ENCODE data around the gene ATP6V1G3. TPM values are rescaled to one million over a fixed set of nuclear protein-coding genes. Genes with fewer than 3 reads are reported as not detected.

ATP6V1G3 gene
- polyA plus RNA-seq, 1 donor = not detected

- Histone ChIP-seq H3K4me3 (ENCODE audit: low read length) (no peak overlapping the region), H3K4me1 (ENCODE audit: control insufficient read depth, insufficient read depth, low read length) (no peaks in the 10 kb centered on the region), H3K27me3 (ENCODE audit: control insufficient read depth, insufficient read depth, low read length) (no peaks in the 10 kb centered on the region), H3K36me3 (ENCODE audit: control insufficient read depth, insufficient read depth, low read length) (no peaks in the 10 kb centered on the region), H3K27ac (ENCODE audit: low read length) (no peak overlapping the region), H3K9me3 (ENCODE audit: control insufficient read depth, low read depth, low read length) (no peaks in the 10 kb centered on the region)
- WGBS (ENCODE audit: insufficient coverage, low lambda C conversion rate) = 77% methylated on average over 1 of the region's 1 CpG
- no peak for DNase-seq
Observed at GRCh38 chr1:198563583-198563982, 23.1 kb upstream of the ATP6V1G3 start.

- Histone ChIP-seq H3K36me3 (ENCODE audit: control insufficient read depth, insufficient read depth, low read length) (no peaks in the 10 kb centered on the region), H3K9me3 (ENCODE audit: control insufficient read depth, low read depth, low read length) (no peaks in the 10 kb centered on the region), H3K27ac (ENCODE audit: low read length) (no peak overlapping the region), H3K4me1 (ENCODE audit: control insufficient read depth, insufficient read depth, low read length) (no peaks in the 10 kb centered on the region), H3K4me3 (ENCODE audit: low read length) (no peak overlapping the region), H3K27me3 (ENCODE audit: control insufficient read depth, insufficient read depth, low read length) (no peaks in the 10 kb centered on the region)
- no peak for DNase-seq
- no CpG with 5 or more reads among the region's 2 CpGs for WGBS (ENCODE audit: insufficient coverage, low lambda C conversion rate)
Observed at GRCh38 chr1:198560161-198560560, 19.7 kb upstream of the ATP6V1G3 start.

- no peaks in the 10 kb centered on the region for H3K27me3 ChIP-seq (ENCODE audit: control insufficient read depth, insufficient read depth, low read length)
- no peak overlapping the region for H3K27ac ChIP-seq (ENCODE audit: low read length)
- DNase-seq = no peak
- no peaks in the 10 kb centered on the region for H3K4me1 ChIP-seq (ENCODE audit: control insufficient read depth, insufficient read depth, low read length)
- no peak overlapping the region for H3K4me3 ChIP-seq (ENCODE audit: low read length)
- H3K9me3 ChIP-seq (ENCODE audit: control insufficient read depth, low read depth, low read length) = no peaks in the 10 kb centered on the region
- no peaks in the 10 kb centered on the region for H3K36me3 ChIP-seq (ENCODE audit: control insufficient read depth, insufficient read depth, low read length)
Observed at GRCh38 chr1:198559362-198559761, 18.9 kb upstream of the ATP6V1G3 start.

GRCh38 chr1:198558402-198558801 lies 17.9 kb upstream of the ATP6V1G3 start:
- H3K9me3 ChIP-seq (ENCODE audit: control insufficient read depth, low read depth, low read length) = no peaks in the 10 kb centered on the region
- H3K4me1 ChIP-seq (ENCODE audit: control insufficient read depth, insufficient read depth, low read length) = no peaks in the 10 kb centered on the region
- no peak for DNase-seq
- WGBS (ENCODE audit: insufficient coverage, low lambda C conversion rate) = no CpG with 5 or more reads among the region's 2 CpGs
- no peaks in the 10 kb centered on the region for H3K27me3 ChIP-seq (ENCODE audit: control insufficient read depth, insufficient read depth, low read length)
- H3K36me3 ChIP-seq (ENCODE audit: control insufficient read depth, insufficient read depth, low read length) = no peaks in the 10 kb centered on the region
- H3K27ac ChIP-seq (ENCODE audit: low read length) = no peak overlapping the region
- no peak overlapping the region for H3K4me3 ChIP-seq (ENCODE audit: low read length)

DNA sequence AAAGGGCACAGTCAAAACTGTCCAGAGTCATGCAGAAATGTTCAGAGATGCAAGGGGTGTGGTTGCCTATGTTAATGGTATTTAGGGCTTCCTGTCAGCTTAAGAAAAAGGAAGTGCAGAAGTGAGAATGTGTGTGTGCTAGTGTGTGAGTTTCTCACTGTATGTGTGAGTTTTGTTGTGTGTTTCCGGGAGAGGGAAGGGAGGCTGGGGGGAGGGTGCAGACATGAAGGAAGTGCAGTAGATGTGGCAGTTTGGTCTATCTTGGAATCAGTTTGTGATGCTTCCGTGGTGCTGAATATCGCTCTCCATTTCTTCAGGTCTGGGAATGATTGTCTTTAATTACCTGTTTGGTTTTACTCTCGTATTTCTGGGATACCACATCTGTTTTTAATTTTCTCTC lies 16.5 kb upstream of the ATP6V1G3 start:
- DNase-seq = peak; percentile 12 to 22
- H3K27ac ChIP-seq (ENCODE audit: low read length) = no peak overlapping the region
- no peaks in the 10 kb centered on the region for H3K4me1 ChIP-seq (ENCODE audit: control insufficient read depth, insufficient read depth, low read length)
- WGBS (ENCODE audit: insufficient coverage, low lambda C conversion rate) = 71% methylated on average over 3 of the region's 4 CpGs
- no peaks in the 10 kb centered on the region for H3K9me3 ChIP-seq (ENCODE audit: control insufficient read depth, low read depth, low read length)
- no peaks in the 10 kb centered on the region for H3K36me3 ChIP-seq (ENCODE audit: control insufficient read depth, insufficient read depth, low read length)
- no peaks in the 10 kb centered on the region for H3K27me3 ChIP-seq (ENCODE audit: control insufficient read depth, insufficient read depth, low read length)
- no peak overlapping the region for H3K4me3 ChIP-seq (ENCODE audit: low read length)

DNA sequence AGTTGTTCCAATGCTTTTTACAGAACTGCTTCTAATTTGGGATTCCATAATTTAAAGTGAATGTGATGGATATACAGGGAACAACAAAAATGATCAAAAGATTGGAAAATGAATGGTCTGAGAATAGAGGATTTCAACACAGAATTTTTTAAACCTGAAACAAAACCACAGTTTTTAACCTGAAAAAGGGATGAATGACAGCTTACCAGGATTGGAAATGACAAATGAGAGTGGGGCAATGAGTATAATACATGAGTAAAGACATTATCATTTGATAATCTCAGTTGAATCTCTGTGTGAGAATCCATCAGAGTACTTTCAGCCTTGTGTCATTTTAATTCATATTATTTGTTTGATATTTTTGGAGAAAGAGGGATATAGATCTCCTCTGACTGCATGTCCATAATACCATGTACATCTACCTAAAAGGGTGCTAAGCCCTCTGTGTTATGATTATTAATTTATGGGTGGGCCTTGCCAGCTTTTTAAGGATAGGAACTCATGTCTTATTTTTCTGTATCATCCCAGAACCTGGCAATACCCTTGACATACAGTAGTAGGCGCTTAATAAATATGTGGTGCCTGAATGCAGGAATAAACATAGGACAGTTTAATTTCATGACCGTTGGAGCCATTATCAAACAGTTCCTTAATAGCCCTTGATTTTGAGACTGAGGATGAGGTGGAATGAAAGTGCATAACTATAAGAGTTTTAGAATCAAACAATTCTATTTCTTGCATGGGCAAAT lies 12.4 kb upstream of the ATP6V1G3 start:
- no peaks in the 10 kb centered on the region for H3K36me3 ChIP-seq (ENCODE audit: control insufficient read depth, insufficient read depth, low read length)
- no peak overlapping the region for H3K27ac ChIP-seq (ENCODE audit: low read length)
- no peaks in the 10 kb centered on the region for H3K4me1 ChIP-seq (ENCODE audit: control insufficient read depth, insufficient read depth, low read length)
- H3K4me3 ChIP-seq (ENCODE audit: low read length) = no peak overlapping the region
- no peak for DNase-seq
- 100% methylated on average over 1 of the region's 2 CpGs for WGBS (ENCODE audit: insufficient coverage, low lambda C conversion rate)
- no peaks in the 10 kb centered on the region for H3K9me3 ChIP-seq (ENCODE audit: control insufficient read depth, low read depth, low read length)
- H3K27me3 ChIP-seq (ENCODE audit: control insufficient read depth, insufficient read depth, low read length) = no peaks in the 10 kb centered on the region

DNA sequence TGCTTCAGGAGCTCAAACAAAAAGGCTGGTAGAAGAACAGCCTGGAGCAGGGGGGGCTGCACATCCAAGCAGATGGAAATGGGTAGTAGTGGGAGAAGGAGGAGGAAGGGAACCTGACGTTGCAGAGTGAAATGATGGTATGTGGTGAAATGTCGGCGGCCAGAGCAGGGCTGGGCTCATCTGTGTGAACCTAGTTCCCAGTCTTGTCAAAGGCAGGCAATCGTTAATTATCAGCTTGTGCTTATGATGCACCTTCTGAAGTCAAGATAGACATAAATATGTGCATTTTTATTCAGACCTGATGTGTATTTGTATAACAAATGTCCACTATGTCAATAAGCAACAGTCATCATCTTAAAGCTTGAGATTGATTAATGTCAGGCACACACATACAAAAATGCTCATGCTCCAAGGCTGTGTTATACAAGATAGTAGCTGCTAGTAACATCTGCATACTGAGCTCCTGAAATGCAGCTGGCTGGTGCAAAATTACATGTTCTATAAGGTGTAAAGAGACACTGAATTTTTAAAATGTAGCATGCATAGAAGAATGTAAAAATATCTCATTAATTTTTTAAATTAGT lies 10.6 kb upstream of the ATP6V1G3 start:
- Histone ChIP-seq H3K4me3 (ENCODE audit: low read length) (no peak overlapping the region), H3K27me3 (ENCODE audit: control insufficient read depth, insufficient read depth, low read length) (no peaks in the 10 kb centered on the region), H3K27ac (ENCODE audit: low read length) (no peak overlapping the region), H3K9me3 (ENCODE audit: control insufficient read depth, low read depth, low read length) (no peaks in the 10 kb centered on the region), H3K4me1 (ENCODE audit: control insufficient read depth, insufficient read depth, low read length) (no peaks in the 10 kb centered on the region), H3K36me3 (ENCODE audit: control insufficient read depth, insufficient read depth, low read length) (no peaks in the 10 kb centered on the region)
- DNase-seq = no peak
- 60% methylated on average over 1 of the region's 4 CpGs for WGBS (ENCODE audit: insufficient coverage, low lambda C conversion rate)

- H3K4me3 ChIP-seq (ENCODE audit: low read length) = no peak overlapping the region
- H3K36me3 ChIP-seq (ENCODE audit: control insufficient read depth, insufficient read depth, low read length) = no peaks in the 10 kb centered on the region
- DNase-seq = no peak
- H3K9me3 ChIP-seq (ENCODE audit: control insufficient read depth, low read depth, low read length) = no peaks in the 10 kb centered on the region
- no peaks in the 10 kb centered on the region for H3K4me1 ChIP-seq (ENCODE audit: control insufficient read depth, insufficient read depth, low read length)
- H3K27ac ChIP-seq (ENCODE audit: low read length) = no peak overlapping the region
- no peaks in the 10 kb centered on the region for H3K27me3 ChIP-seq (ENCODE audit: control insufficient read depth, insufficient read depth, low read length)
Observed at GRCh38 chr1:198549866-198550265, 9.4 kb upstream of the ATP6V1G3 start.

GRCh38 chr1:198548890-198549289 lies 8.4 kb upstream of the ATP6V1G3 start:
- Histone ChIP-seq H3K4me3 (ENCODE audit: low read length) (no peak overlapping the region), H3K27ac (ENCODE audit: low read length) (no peak overlapping the region), H3K27me3 (ENCODE audit: control insufficient read depth, insufficient read depth, low read length) (no peaks in the 10 kb centered on the region), H3K4me1 (ENCODE audit: control insufficient read depth, insufficient read depth, low read length) (no peaks in the 10 kb centered on the region), H3K9me3 (ENCODE audit: control insufficient read depth, low read depth, low read length) (no peaks in the 10 kb centered on the region), H3K36me3 (ENCODE audit: control insufficient read depth, insufficient read depth, low read length) (no peaks in the 10 kb centered on the region)
- no peak for DNase-seq

GRCh38 chr1:198545156-198545555 lies 4.7 kb upstream of the ATP6V1G3 start:
- no CpG with 5 or more reads among the region's 6 CpGs for WGBS (ENCODE audit: insufficient coverage, low lambda C conversion rate)

DNA sequence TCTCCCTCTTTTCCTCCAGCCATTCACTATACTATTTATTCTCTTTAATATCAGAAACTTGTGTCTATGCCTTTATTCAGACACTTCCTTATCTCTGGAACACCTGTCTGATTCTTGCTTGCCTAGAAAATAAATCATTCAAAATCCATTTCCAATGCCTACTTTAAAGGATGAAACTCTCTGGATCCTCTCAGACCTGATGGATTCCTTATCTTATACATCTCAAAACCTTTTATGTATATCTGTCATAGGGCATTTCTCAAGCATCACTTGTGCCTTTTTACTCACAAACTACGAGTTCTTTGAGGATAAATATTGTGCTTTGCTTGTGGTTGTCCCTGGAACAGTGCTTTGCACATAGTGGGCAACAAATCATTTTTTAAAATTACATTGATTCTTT lies 3.8 kb upstream of the ATP6V1G3 start:
- 80% methylated on average over 1 of the region's 1 CpG for WGBS (ENCODE audit: insufficient coverage, low lambda C conversion rate)
- H3K27ac ChIP-seq (ENCODE audit: low read length) = no peak overlapping the region
- H3K9me3 ChIP-seq (ENCODE audit: control insufficient read depth, low read depth, low read length) = no peaks in the 10 kb centered on the region
- no peak overlapping the region for H3K4me3 ChIP-seq (ENCODE audit: low read length)
- no peaks in the 10 kb centered on the region for H3K36me3 ChIP-seq (ENCODE audit: control insufficient read depth, insufficient read depth, low read length)
- no peak for DNase-seq
- no peaks in the 10 kb centered on the region for H3K27me3 ChIP-seq (ENCODE audit: control insufficient read depth, insufficient read depth, low read length)
- H3K4me1 ChIP-seq (ENCODE audit: control insufficient read depth, insufficient read depth, low read length) = no peaks in the 10 kb centered on the region

More at GRCh38 chr1:198545156-198545555, 4.7 kb upstream of the ATP6V1G3 start:
- no peak for DNase-seq
- H3K27me3 ChIP-seq (ENCODE audit: control insufficient read depth, insufficient read depth, low read length) = no peaks in the 10 kb centered on the region
- no peaks in the 10 kb centered on the region for H3K9me3 ChIP-seq (ENCODE audit: control insufficient read depth, low read depth, low read length)
- H3K27ac ChIP-seq (ENCODE audit: low read length) = no peak overlapping the region
- H3K4me3 ChIP-seq (ENCODE audit: low read length) = no peak overlapping the region
- no peaks in the 10 kb centered on the region for H3K4me1 ChIP-seq (ENCODE audit: control insufficient read depth, insufficient read depth, low read length)
- H3K36me3 ChIP-seq (ENCODE audit: control insufficient read depth, insufficient read depth, low read length) = no peaks in the 10 kb centered on the region
